ENCODE measurements around the gene VSX2. TPM values are rescaled to one million over a fixed set of nuclear protein-coding genes. Genes with fewer than 3 reads are reported as not detected.

VSX2 gene
- not detected for polyA plus RNA-seq (ENCODE audit: insufficient read depth in 1 of 5, insufficient read length in 5 of 5, low replicate concordance in 1 of 5)
- long read RNA-seq, donor 1: 0 reads
- long read RNA-seq, donor 2: 0 reads
- long read RNA-seq, donor 3: 0 reads
- long read RNA-seq, donor 4: 0 reads
- long read RNA-seq, donor 5: 0 reads
- long read RNA-seq, donor 6: 0 reads
- long read RNA-seq, donor 7: 0 reads
- long read RNA-seq, donor 8: 0 reads

DNA sequence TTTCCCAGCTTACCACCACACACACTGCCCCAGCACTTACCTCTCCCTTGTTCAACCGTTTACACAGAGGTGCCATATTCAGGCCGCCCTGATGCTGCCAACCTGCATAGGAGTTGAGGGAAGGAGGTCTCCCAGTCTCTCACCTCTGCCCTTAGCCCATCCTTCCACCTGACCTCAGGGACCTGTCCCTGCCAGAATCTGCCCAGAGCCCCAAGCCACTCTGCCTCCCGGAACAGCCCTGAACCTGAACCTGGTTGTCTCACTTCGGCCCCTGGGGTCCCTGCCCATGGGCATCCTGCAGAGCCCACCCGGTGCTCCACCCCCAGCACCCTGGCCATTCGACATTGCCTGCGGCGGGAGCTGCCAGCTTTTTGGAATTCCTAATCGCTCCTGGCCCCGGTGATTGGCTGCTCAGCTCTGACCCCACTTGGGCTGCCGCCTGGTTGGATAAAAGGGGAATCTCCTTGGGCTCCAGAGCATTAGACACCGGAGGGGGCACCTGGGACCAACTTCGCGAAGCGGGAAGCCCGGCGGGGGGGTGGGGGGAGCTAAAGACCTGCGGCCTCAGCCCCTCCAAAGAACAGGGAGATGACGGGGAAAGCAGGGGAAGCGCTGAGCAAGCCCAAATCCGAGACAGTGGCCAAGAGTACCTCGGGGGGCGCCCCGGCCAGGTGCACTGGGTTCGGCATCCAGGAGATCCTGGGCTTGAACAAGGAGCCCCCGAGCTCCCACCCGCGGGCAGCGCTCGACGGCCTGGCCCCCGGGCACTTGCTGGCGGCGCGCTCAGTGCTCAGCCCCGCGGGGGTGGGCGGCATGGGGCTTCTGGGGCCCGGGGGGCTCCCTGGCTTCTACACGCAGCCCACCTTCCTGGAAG is at the start of gene VSX2:
VSX2 (plus strand) TSS at position 476 of the 874 bp plus-strand sequence; CDS start at position 589, 113 bp downstream.
- no peak for DNase-seq

GRCh38 chr14:74190927-74191575 is 48.2 kb upstream of the VSX2 start:
- DNase-seq: no peak

- no peak for DNase-seq
Measured at GRCh38 chr14:74194506-74195274, 44.6 kb upstream of the VSX2 start.

- DNase-seq: no peak
Measured at GRCh38 chr14:74195623-74196022, 43.6 kb upstream of the VSX2 start.

- no peak for DNase-seq
Measured at GRCh38 chr14:74198441-74199234, 40.6 kb upstream of the VSX2 start.

DNA sequence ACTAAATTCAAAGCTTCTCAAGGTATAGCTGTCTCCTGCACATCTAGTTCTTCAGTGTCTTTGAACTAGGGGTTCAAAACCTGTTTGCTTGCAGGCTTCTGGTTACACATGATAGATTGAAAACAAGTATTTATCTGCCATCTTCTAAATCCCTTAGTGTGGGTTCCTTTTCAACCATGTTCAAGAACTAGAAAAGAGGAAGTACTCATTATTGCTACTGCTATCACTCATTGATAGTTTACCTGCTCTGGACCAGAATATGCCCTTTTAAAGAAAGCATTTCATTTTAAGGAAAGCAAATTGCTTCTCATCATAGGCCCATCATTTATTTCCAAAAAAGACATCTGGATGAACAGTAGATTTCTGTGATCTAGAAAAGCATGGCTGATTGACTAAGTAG is 37.1 kb upstream of the VSX2 start:
- no peak for DNase-seq

DNA sequence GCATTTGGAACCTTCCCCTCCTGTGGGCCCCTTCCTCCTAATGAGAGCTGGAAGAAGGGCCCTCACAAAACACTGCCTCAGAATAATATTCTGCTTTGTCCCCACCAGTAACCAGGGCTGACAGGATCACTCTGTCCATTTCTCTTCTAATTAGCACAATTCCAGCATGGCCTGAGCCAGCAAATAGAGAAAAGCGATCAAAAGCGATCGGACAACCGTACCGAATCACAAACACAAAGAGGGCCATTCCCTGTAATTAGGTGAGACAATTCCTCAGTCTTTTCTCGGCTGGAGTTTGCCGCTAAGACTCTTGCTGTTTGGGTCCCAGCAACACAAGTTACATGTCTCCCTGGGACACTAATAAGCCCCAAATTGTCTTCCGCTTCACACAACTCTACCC is 35.6 kb upstream of the VSX2 start:
- no peak for DNase-seq

DNA sequence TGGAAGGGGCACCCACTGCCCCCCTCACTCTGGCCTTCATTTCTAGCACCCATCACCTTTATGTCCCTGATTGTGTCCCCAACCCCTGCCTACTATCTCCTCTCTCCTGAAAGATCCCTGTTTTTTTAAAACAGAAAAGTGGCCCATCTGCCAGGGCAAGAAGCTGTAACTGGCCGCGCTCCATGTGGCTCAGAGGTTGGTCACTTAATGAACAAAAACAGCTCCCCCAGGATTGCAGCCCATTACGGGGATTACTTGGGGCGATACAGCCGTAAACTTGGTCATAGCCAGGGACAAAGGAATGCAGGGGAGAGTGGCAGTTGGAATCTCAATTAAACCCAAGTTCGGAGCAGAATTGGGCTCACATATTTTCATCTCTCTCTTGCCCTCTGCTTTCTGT is 34.8 kb upstream of the VSX2 start:
- no peak for DNase-seq

DNA sequence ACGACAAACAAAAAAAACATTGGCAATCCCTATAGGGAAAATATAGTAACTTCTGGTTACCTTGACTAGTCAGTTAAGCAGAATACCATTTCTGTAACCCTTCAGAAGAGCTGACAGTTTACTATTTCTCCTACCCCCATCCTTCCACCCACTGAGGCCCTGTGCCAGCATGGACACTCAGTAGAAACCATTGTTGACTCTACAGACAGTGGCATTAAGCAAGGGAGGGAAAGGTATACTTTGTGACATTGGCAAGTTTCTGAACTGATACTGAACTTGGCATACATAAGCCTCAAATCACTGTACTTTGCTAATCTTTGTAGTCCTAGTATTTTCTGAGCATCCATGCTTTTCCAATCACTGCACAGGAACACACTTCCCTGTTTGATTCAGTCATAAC is 33.4 kb upstream of the VSX2 start:
- DNase-seq: no peak

DNA sequence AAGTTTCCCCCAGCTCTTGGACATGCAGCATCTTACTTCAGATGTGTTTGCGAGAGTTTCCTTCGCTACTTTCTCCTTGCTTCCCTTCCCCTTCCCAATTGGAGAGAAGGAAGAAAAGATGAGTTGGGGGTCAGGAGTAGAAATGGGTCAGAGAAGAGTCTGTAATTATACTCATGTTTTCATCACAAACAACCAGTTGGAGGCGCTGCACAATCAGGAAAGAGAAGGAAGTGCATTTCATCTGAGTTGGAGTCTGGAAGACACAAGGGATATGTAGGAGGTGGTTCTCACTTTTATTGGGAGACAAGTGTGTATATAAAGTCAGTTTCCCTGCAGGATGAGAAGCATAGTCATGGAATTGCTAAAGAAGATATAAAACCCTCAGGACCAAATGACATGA is 31.3 kb upstream of the VSX2 start:
- DNase-seq: no peak

GRCh38 chr14:74208642-74209041 is 30.6 kb upstream of the VSX2 start:
- DNase-seq: no peak

DNA sequence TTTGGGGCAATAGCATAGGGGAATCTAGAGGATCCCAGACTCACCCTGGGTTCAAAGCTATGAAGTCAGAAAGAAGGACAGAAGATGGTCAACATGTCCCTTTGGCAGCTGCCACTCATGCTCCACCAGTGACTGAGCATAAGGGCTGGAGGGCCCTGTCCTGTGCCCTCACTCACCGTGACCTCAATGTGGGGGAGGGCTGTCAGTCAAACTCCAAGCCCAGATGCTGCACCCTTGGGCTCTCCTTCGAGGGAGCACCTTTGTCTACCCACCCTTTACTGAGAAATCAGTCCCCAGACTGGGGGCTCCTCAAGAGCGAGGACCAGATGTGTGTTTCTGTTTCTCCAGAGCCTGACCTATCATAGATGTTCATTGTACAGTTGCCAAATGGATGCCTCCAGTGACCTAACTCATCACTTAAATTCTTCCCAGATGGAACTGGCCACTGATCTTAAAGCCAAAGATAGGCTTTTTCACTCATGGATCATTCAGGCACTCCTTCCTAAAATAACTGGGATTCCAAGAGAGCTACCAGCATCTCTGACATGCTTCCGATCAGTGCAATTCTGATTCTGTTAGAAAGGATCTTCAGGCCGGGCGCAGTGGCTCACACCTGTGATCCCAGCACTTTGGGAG is 27.2 kb upstream of the VSX2 start:
- DNase-seq: no peak

- DNase-seq: no peak
Measured at GRCh38 chr14:74213907-74214803, 25.1 kb upstream of the VSX2 start.

DNA sequence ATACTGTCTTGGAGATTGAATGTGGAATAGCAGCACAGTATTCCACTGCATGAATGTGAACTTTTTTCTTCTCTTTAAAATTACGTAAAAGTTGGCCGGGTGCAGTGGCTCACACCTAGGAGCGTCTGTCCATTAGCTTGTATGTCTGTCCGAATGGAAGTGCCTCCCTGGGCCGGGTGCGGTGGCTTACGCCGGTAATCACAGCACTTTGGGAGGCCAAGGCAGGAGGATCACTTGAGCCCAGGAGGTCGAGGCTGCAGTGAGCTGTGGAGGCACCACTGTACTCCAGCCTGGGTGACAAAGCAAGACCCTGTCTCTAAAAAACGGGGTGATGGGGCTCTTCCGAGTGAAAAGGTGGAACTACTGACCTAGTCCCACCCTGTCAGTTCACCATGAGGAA is 22.6 kb upstream of the VSX2 start:
- DNase-seq: no peak

- DNase-seq: peak; percentile 48 to 52
Measured at GRCh38 chr14:74217672-74218448, 21.4 kb upstream of the VSX2 start.

DNA sequence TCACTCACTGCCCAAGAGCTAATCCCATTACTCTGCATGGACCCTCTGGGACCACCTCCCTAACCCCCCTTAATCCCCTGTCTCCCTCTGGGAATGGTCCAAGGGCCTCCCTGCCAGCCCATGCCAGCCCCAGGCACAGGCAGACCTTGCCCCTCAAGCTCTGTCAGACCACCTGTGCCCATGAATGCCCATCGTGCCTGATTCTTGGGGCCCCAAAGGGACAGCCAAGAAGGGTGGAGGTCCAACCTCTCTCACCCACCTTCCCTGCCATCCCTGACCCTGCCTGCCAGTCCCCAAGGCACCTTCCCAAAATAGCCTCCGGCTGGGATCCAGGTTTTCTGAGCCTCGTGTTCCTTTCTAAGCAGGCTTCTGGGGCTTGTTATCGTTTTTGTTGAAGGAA is 20.8 kb upstream of the VSX2 start:
- no peak for DNase-seq

GRCh38 chr14:74219277-74220205 is 19.7 kb upstream of the VSX2 start:
- no peak for DNase-seq

- DNase-seq: no peak
Measured at GRCh38 chr14:74220991-74221390, 18.3 kb upstream of the VSX2 start.

Measured in right lung (tissue), 10 donors.